ENCODE results near the gene SPATA24. TPM values are rescaled to one million over a fixed set of nuclear protein-coding genes. Genes with fewer than 3 reads are reported as not detected.

The SPATA24 gene
- total and polyA plus RNA-seq, 2 of the 8 experiments (the other 6 are each of a cell fraction or from before 2014, with no cell fraction given): 5.8 to 9.4 TPM

GRCh38 chr5:139388198-139388821, 15.6 kb downstream of the SPATA24 start:
- 0 out of 2 replicates have a peak overlapping the region, but pooled peaks have one; percentile 29 for H3K27ac ChIP-seq (ENCODE audit: low read depth, low read length)
- H4K8ac ChIP-seq (ENCODE audit: extremely low read depth, insufficient read depth, low read length): 0 out of 2 replicates have a peak overlapping the region, but pooled peaks have one; percentile 64
- DNase-seq (ENCODE audit: low read depth in 1 of 2, low spot score in 2 of 2): no peak
- no peaks in the 10 kb centered on the region for H3K79me2 ChIP-seq (ENCODE audit: control insufficient read depth in 1 of 2, insufficient read depth in 2 of 2, low read length in 2 of 2)
- CTCF ChIA-PET (ENCODE audit: partially characterized antibody): interaction anchor here (0.8 to 2.7 kb wide), 6 partner anchors 10 to 35 kb away, joined by 3 to 15 read pairs (median 4); no protein-coding TSS in a partner anchor
- peak overlapping the region; percentile 95; the same call in 1 of the 2 replicates for H2BK15ac ChIP-seq (ENCODE audit: low read length)
- peak overlapping the region; percentile 48 for H4K91ac ChIP-seq (replicated peaks; ENCODE audit: insufficient read length, low read length)
- no peaks in the 10 kb centered on the region for H3K9me3 ChIP-seq (ENCODE audit: insufficient read depth in 2 of 2, low read depth in 1 of 2, low read length in 1 of 2)
- no peak for FAIRE-seq
- peak overlapping the region; percentile 92; the same call in 1 of the 2 replicates for H2BK12ac ChIP-seq (ENCODE audit: low read depth, low read length)
- peaks cover 3 to 21% (median 12%) of the 10 kb centered on the region in 4 experiments for H3K4me1 ChIP-seq (replicated peaks in 1 of 4; ENCODE audit: control insufficient read depth in 3 of 4, insufficient read depth in 4 of 4, low read length in 3 of 4)
- H2AK5ac ChIP-seq (ENCODE audit: low read depth, low read length): peak overlapping the region; percentile 58; the same call in 1 of the 2 replicates
- H3K18ac ChIP-seq (ENCODE audit: extremely low read depth, low read length): peak overlapping the region; percentile 68
- POLR2A ChIA-PET (ENCODE audit: partially characterized antibody): interaction anchor here (0.6 to 3.6 kb wide), 16 partner anchors 9 to 109 kb away, joined by 3 to 16 read pairs (median 4); partner anchors contain the start of genes MATR3, PAIP2 and SPATA24
- peak overlapping the region; percentile 20 for H2BK120ac ChIP-seq (replicated peaks; ENCODE audit: low read depth, low read length)
- H3K23me2 ChIP-seq (ENCODE audit: low read depth, low read length): peaks cover 11% of the 10 kb centered on the region; the same call in 1 of the 2 replicates
- H3K9ac ChIP-seq (replicated peaks in 1 of 4; ENCODE audit: extremely low read depth in 1 of 4, low read depth in 3 of 4, low read length in 3 of 4): peak overlapping the region in 2 of 4 experiments; percentile 9 to 37; a peak in 2 of 7 replicates
- no peak overlapping the region for H3K14ac ChIP-seq (ENCODE audit: insufficient read length)
- H3K23ac ChIP-seq (ENCODE audit: insufficient read length): no peak overlapping the region
- peaks cover 2 to 9% (median 7%) of the 10 kb centered on the region in 4 experiments; a peak in 6 of 7 replicates for H3K27me3 ChIP-seq (replicated peaks in 1 of 4; ENCODE audit: control insufficient read depth in 3 of 4, extremely low read depth in 1 of 4, insufficient read depth in 3 of 4, low read length in 3 of 4)
- 67% methylated on average over 8 of the region's 8 CpGs; no CpG with 5 or more reads in 1 of the 2 experiments for WGBS, 2 experiments (ENCODE audit: extremely low coverage in 1 of 2, insufficient coverage in 1 of 2, insufficient read length in 1 of 2, insufficient replicate concordance in 2 of 2, low coverage in 1 of 2, low lambda C conversion rate in 2 of 2, missing lambda C conversion rate in 1 of 2)
- H3K4ac ChIP-seq (replicated peaks; ENCODE audit: insufficient read length, low read depth, low read length): no peak overlapping the region
- no peaks in the 10 kb centered on the region for H4K20me1 ChIP-seq (replicated peaks in 1 of 2; ENCODE audit: control insufficient read depth in 1 of 2, insufficient read depth in 2 of 2, low read length in 2 of 2)
- H3K56ac ChIP-seq (replicated peaks; ENCODE audit: insufficient read length, low read depth, low read length): no peak overlapping the region
- peak overlapping the region; percentile 85; the same call in 1 of the 2 replicates for H2BK5ac ChIP-seq (ENCODE audit: low read depth, low read length)
- H4K5ac ChIP-seq (ENCODE audit: insufficient read length, low read depth, low read length): peak overlapping the region; percentile 37
- H2AFZ ChIP-seq (ENCODE audit: low read length): no peak overlapping the region
- H3K36me3 ChIP-seq (ENCODE audit: control insufficient read depth in 2 of 4, insufficient read depth in 4 of 4, low read length in 3 of 4): no peaks in the 10 kb centered on the region
- peak overlapping the region; percentile 66; the same call in 1 of the 2 replicates for H2BK20ac ChIP-seq (ENCODE audit: low read length)
- H3K79me1 ChIP-seq (ENCODE audit: low read depth, low read length): no peaks in the 10 kb centered on the region; the same call in 1 of the 2 replicates
- H3K4me3 ChIP-seq (ENCODE audit: extremely low read depth in 1 of 4, insufficient read depth in 2 of 4, low read depth in 3 of 4, low read length in 4 of 4): peak overlapping the region in 2 of 4 experiments; percentile 5 to 27; a peak in 1 of 8 replicates
- peak overlapping the region; percentile 48 to 55 for H3K4me2 ChIP-seq (ENCODE audit: insufficient read depth in 1 of 2, low read depth in 2 of 2, low read length in 2 of 2)
- TF ChIP-seq SIN3A (conservative IDR thresholded peaks at IDR 0.05 in 1 of 2, IDR thresholded peaks at IDR 0.05 in 1 of 2; ENCODE audit: low read depth in 1 of 2, low read length in 2 of 2) (no peak), CHD2 (IDR thresholded peaks at IDR 0.05; ENCODE audit: low read length) (no peak), BRCA1 (IDR thresholded peaks at IDR 0.05; ENCODE audit: low read depth, low read length) (no peak), EP300 (IDR thresholded peaks at IDR 0.05; ENCODE audit: borderline replicate concordance in 1 of 2, low read depth in 2 of 2, low read length in 2 of 2) (peak in 1 of 2 experiments; percentile 30; a peak in 1 of 3 replicates), TAF7 (optimal IDR thresholded peaks at IDR 0.05; ENCODE audit: borderline replicate concordance, low read depth, low read length) (no peak), POLR2A (IDR thresholded peaks at IDR 0.05; ENCODE audit: control extremely low read depth in 1 of 2, low read depth in 2 of 2, low read length in 2 of 2) (no peak), ASH2L (IDR thresholded peaks at IDR 0.05; ENCODE audit: low read length) (peak; percentile 76), TAF1 (IDR thresholded peaks at IDR 0.05; ENCODE audit: low read depth, low read length) (no peak), EGR1 (IDR thresholded peaks at IDR 0.05; ENCODE audit: borderline replicate concordance, low read depth, low read length) (no peak), KDM1A (IDR thresholded peaks at IDR 0.05; ENCODE audit: borderline replicate concordance, low read length) (no peak), TCF12 (IDR thresholded peaks at IDR 0.05; ENCODE audit: low read depth, low read length) (peak; percentile 51; the same call in 1 of the 2 replicates)

All from H1 (cell line).